ENCODE measurements around the gene CHRNB2.

Gene CHRNB2

DNA sequence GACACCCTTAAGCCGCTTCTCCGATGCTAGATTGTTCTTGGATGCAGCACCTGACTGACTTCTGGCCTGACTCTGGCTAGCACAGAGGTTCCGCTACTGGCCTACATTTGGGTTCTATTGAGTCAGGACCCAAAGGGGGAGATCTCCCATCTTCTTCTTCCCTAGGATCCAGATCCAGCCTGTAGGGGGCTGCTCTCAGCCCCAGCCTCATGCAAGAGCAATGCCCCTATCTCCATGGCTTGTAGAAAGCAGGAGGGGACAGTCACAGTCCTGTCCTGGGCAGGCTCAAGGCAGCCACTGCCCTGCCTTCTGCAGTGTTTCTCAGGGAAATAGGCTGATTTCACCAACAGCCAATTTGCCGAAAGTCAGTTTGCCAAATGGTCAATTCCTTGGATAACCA lies 46.7 kb downstream of the CHRNB2 start:
- DNase-seq, result no peak

DNA sequence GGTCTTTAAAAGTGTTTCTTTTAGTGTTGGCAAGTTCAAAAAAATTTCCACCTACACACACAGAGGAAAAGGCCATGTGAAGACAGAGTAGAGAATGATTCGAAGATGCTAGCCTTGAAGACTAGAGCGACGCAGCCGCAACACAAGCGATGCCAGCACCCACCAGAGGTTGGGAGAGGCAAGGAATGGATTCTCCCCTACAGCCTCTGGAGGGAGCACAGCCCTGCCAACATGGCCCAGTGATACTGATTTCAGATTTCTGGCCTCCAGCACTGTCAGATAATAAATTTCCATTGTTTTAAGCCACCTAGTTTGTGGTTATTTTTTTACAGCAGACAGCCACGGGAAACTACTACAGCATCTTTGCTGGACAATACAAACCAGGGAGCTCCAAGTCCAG lies 47.3 kb downstream of the CHRNB2 start:
- no peak for DNase-seq

DNA sequence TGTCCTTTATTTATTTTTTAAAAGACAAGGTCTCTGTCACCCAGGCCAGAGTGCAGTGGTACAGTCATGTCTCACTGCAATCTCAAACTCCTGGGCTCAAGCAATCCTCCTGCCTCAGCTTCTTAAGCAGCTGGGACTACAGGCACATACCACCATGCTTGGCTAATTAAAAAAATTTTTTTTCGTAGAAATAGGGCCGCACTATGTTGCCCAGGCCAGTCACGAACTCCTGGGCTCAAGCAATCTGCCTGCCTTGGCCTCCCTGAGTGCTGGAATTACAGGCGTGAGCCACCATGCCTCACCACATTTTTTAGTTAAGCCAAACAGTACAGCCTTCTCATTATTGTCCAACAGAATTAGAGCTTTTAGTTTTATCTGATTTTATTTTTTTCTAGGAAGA lies 47.8 kb downstream of the CHRNB2 start:
- DNase-seq, result no peak

DNA sequence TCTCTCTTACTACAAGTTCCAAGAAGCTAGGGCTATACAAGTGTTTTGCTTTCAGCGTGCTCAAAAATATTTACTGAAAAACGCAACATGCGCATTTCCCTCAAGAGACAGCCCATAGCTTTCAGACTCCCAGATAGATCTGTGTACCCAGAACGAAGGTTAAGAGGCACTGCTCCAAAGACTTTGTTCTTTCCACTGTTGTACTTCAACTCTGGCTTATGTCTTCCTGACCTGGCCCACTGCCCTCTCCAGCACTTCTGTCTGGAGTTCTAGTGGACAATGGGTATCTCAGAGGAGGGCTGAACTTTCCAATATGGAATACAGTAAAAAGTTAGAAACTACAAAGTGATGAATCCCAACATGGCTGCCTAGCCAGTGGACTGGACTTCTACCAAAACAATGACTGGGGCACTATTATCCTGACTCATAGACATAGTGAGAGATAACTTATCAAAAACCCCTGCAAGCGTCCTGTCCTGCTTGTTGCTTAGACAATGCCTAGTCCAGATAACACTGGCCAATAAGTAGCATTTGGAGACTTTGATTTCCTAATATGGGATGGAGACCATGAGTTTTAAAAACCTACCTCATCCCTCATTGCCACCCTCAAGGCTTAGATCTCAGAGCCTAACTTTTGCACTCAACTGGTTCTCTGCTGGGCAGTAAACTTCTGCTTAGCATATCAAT lies 49.2 kb downstream of the CHRNB2 start:
- DNase-seq, result no peak

DNA sequence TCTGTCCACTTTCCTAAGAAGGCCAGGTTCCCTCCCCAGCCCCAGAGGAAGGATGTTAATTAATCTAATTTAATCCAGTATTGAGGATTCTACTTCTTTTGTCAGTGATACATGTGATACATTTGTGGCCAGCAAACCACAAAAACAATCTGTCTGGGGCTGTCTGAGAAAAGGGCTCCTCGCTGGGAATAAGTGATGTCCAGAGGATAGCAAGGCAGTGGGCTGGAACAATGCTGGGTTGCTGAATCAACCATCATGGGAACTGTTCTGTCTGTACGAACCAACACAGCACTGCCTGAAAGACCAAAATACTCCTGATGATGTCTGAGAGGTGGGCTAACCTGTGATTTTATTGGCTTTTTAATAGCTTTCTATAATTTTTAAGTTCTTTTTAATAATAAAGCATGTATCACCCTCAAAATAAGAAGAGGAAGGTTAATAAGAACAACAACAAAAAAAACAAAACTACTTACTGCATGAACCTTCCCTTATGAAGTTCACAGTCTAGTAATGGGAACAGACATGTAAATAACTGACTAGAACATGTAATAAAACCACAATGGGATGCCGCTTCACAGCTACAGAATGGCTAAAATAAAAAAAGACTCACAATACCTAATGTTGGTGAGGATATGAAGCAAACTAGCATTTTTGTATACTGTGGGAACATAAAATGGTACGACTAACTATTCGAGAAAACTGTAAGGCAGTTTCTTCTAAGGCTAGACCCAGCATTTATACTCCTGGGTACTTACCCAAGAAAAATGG lies 51.8 kb downstream of the CHRNB2 start:
- DNase-seq, result no peak

DNA sequence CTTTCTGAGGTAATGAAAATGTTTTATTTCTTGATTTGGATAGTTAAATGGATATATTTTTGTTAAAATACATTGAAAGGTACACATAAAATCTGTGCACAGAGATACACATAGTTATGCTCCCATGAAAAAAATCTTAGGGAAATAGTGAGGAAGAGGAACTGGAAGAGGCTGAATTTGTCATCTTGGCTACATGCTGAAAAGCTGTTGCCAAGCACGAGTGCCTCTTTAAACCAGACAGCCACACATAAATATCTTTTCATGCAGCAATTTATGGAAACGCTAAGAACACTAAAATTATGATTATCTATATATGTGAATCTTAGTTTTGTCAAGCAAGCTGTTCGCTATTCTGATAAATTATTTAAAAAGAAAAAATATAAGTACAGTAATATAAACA lies 53.2 kb downstream of the CHRNB2 start:
- no peak for DNase-seq

DNA sequence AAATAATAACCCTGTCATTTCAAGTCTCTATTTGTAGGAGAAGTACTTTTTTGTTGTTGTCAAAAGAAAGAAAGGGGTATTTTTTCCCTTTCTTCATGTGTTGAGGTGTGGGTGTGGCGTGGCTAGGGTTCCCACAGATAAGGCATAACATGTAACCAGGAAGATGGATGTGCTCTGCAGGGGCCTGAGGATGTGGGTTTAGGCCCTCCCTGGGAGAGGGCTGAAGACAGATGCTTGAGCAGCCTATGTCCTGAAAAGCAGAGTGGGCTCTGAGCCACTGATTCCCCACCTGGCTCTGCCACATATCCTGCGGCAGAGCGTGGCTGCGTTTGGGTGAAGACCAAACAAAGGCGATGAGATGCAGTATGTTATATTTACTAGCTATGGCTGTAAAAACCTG lies 54.3 kb downstream of the CHRNB2 start:
- no peak for DNase-seq

DNA sequence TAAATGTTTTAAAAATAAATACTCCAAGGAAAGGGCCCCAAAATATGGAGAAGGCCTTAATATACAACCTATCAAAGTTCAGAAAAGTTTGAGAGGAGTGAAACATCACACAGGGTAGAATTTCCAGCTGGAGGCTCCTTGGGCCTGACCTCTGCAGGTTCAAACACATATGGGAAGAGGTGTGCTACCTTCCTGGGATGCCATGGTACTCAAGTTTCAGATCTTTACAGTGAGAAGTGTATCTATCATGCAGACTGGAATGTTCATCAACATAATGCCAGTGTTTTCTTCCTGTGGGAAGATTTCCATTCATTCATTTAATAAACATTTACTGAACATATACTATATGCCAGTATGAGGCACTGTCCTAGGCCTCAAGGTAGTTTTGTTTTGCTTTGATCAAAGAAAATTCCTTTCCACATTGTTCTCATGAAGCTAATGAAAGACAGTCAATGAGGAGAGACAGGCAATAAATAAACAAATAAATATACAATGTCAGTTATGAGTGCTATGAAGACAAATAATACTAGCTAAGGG lies 55.0 kb downstream of the CHRNB2 start:
- DNase-seq, result no peak

DNA sequence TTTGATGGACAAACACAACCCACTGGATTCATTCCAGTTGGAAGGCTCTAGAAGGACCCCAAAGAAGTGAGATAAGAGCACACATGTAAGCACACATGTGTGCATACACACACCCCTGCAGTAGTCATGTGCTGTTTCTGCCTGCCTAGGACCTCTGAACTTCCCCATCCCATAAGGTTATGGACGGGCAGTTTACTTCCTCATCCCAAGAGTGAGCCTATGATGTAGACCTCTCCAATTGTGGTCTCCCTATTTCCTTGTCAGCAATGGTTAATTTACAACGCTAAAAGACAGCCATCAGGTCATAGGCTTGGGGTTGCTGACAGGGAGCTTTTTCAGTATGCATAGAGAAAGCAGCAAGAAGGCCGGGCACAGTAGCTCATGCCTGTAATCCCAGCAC lies 55.8 kb downstream of the CHRNB2 start:
- no peak for DNase-seq

DNA sequence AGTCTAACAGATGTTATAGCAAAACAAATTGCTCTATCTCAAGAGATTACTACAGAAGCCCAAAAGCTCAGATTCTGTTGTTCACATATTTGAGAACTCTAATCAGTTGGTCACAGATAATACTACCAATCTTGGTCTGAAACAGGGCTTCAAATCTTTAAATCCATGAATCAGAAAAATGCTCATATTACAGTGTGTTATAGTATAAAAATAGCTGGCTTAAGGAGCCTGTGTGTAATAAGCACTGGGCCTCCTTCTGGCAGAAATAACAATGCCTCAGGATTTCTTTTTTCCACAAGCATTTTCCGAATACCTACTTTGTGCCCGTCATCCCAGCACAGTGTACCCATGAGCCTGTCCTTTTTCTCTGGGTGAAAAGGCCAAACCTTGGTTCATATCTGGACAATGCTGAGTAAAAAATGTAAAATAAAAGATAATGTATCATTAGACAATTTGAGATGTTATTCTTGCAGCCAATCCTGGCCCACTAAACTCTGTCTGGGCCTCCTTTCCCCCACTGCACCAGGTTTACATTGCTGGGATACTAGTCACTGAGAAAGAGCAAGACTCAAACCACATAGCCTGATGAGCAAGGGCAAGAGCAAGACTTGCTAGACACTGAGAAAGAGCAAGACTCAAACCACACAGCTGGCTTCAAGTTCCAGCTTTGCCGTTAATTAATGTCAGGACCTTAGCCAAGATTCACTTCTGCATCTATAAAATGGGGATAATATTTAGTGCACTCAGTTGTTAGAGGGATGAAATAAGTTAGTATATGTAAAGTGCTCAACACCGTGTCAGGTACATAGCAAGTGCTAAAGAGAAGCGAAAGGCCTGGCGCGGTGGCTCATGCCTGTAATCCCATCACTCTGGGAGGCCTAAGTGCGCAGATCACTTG lies 57.4 kb downstream of the CHRNB2 start:
- DNase-seq, result no peak

DNA sequence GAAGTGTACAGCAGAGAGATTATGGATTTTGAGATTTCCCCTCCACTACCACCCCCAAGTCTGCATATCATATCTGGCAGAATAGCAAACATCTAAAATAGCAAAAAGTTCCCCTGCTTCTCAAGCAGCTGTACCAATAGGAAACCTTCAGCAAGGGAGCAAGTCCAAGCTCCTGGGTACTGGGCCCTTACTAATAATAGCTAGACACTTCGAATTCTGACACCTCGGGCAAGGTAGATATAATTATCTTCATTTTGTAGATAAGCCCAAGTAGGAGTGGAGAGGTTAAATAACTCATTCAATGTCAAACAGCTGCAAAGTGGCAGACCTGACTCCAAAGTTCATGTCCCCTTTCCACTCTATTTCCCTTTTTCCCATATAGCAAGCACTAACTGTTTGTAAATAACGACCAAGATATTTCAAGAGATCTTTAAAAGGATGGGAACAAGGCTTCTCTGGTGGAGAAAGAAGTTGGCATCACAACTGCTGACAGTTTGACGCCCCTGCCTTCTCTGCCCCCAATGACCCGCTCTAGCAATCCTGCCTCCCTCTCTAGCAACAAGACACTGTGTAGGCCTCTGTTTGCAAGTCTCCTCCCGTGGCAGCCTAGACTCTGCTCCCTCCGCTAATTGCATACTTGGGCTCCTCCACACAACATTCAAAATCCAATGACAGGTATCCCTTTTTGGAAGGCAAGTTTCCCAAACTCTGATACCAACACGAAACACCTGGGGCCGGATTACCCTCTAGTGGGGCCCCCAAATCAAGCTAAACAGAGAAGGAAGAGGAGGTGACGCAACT lies 59.1 kb downstream of the CHRNB2 start:
- DNase-seq, result no peak

DNA sequence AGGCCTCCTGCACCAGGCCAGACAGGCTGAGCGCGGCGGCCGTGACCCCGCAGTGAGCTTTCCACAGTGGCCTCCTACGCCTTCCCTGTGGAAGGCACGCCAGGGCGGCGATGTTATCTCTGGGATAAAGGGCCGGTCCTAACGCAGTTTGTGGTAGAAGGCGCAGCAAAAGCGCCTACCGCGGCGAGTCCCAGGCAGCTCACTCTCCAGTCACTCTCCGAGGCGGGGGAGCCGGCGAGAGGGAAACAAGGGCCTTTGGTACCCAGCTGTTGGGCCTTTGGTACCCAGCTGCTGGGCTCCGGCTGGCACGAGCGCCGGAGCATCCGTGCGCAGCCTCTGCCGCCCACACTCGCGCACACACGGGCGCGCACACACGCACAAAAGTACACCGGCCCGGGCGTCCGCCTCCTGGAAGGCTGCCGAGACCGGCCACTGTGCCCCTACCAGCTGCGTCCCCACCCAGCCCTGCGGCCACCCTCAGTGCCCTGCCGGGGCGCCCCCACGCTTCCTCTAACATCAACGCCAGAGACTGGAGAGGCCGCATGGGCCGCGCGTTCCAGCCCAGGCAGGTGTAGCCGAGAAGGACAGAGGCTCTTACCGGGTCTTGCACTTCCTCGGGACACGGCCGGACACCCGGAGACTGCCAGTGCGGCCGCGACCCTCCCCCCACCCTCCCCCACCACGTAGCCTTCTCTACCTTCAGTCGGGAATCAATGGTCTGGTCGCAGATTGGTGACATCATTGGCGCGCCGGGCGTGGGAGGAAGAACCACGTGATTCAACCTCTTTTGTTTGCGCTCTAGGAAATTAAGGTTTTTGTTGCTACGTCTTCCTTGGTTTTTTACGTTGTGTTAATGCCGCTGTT lies 59.9 kb downstream of the CHRNB2 start:
- peak; percentile 89 for DNase-seq

DNA sequence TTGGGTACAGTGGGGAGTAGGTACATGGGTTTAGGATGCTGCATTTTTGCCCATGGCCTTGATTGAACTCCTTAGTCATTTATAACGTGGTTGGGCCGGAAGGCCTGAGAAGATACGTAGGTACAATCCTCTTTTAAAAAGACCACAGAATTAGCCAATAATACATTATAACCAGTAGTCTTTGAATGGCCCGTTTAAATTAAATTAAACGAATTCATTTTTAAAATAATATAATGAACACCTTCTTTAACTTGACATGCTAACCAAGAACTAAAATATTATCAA lies 60.5 kb downstream of the CHRNB2 start:
- no peak for DNase-seq

DNA sequence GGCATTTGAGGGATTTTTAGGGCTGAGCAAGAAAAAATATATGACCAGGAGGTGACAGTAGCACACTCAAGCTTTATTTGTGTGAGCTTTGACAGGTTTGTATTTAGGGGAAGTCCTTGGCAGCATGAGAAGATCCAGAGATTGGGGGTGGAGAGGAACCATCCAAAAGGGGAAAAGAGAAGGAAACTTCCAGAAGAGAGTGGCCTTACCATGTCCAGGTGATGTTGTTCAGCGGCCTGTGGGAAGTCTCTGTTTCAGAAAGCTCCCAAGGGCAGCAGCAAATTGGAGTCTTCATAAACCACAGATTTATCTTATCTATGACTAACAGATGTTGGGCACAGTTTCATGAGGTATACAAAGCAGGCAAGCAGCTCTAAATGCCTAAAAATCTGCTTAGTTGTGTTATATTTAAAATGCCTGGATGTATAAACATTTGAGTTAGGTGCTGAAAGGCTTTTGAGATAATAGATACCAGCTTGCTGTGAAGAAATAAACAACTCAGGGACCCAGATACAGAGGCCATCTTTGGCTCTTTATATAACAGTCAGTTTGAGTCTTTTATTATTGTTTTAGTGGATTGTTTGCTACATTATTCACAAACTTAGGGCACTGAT lies 61.6 kb downstream of the CHRNB2 start:
- DNase-seq, result no peak

Data from activated CD4-positive, alpha-beta T cell treated with anti-CD3 and anti-CD28 coated beads for 1 hour (primary cell).